Stimulated activated CD4-positive, alpha-beta T cell treated with anti-CD3 and anti-CD28 coated beads, Interleukin-2, amount 100 ng/mL, for 4 hours (primary cell): Measurements from ENCODE around the gene AKR1C1.
"Not testable (repeated sequence)": the region's sequence is repeated elsewhere in the genome, so short reads cannot be mapped to it uniquely, and the experiment has no call there.

Experiments
- DNase-seq: peaks from one replicate; pipeline ENCODE4 v3.0.0-alpha.2; 2020; ENCODE audit warnings: low read depth

Gene AKR1C1

GRCh38 chr10:5018671-5019277, 55.6 kb downstream of the AKR1C1 start:
- DNase-seq = not testable (repeated sequence)

GRCh38 chr10:5019770-5020612, 56.8 kb downstream of the AKR1C1 start:
- DNase-seq = not testable (repeated sequence)

GRCh38 chr10:5021624-5022290, 58.5 kb downstream of the AKR1C1 start:
- not testable (repeated sequence) for DNase-seq

- DNase-seq = no peak
These were observed 60.1 kb downstream of the AKR1C1 start for GRCh38 chr10:5023177-5023805.

DNA sequence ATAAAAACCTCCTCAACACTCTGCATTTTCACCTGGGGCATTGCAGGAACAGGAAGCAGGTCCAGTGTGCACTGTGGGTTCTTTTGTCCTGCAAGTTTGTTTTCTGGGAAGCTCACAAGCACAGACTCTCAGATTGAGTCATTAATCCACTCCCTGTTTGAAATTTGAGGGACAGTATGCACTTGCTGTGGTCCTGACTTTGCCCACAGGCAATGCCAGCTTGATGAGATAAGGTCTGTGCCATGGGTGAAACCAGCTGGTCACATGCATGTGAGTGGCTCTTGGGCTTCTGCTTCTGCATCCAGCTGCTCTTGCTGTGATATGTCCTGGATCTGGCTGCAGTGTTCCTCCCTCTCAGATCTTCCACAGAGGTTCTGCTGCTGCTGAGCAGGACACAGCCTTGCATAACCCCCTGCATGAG, 62.3 kb downstream of the AKR1C1 start:
- DNase-seq = not testable (repeated sequence)

- DNase-seq = no peak
These were observed 67.8 kb downstream of the AKR1C1 start for GRCh38 chr10:5030989-5031388.

DNA sequence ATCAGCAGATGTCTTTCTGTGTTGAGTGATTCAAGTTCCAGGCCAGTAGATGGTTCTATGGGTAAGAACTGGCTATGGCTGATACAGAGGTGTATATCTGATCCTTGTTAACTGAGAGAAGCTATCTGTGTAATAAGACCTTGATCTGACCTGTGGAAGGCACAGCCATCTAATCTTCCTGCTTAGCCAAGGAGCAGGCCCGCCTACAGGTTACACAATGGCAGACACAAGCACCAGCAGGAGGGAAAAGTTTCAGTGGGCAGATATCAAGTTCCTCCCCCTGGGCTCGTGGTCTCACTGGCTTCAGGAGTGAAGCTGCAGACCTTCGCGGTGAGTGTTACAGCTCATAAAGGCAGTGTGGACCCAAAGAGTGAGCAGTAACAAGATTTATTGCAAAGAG, 68.4 kb downstream of the AKR1C1 start:
- not testable (repeated sequence) for DNase-seq

GRCh38 chr10:5032444-5032843, 69.2 kb downstream of the AKR1C1 start:
- DNase-seq = not testable (repeated sequence)
